HepG2 (cell line): ENCODE measurements around the gene SMTNL2. TPM values are rescaled to one million over a fixed set of nuclear protein-coding genes. Genes with fewer than 3 reads are reported as not detected.

Experiments
- ARHGAP35 ChIP-seq: sonication (generic); formaldehyde crosslinking; IDR thresholded peaks from 2 replicates; pipeline ENCODE4 v1.9.0; 2022; ENCODE audit warnings: mild to moderate bottlenecking, inconsistent platforms, moderate library complexity, missing genetic modification reagents, borderline replicate concordance
- FOXM1 ChIP-seq: sonication (generic); formaldehyde crosslinking; IDR thresholded peaks from 2 replicates; pipeline ENCODE4 v1.5.0; 2020; ENCODE audit warnings: missing genetic modification reagents
- HNF4G ChIP-seq, 2 experiments: sonication (generic) in 1 of 2; formaldehyde crosslinking in 1 of 2; IDR thresholded peaks; 2 replicates each; pipeline versions ENCODE4 v1.4.0 to v1.6.1; 2011 to 2020; ENCODE audit warnings: borderline replicate concordance in 2 of 2, low read depth in 2 of 2, mild to moderate bottlenecking in 2 of 2, low read length in 1 of 2, missing genetic modification reagents in 1 of 2, moderate library complexity in 1 of 2
- HNRNPL ChIP-seq: fragments of 200-400 bp; formaldehyde crosslinking; IDR thresholded peaks from 2 replicates; pipeline ENCODE4 v1.6.1; 2017; ENCODE audit warnings: mild to moderate bottlenecking, low read depth, low read length
- KDM1A ChIP-seq: IDR thresholded peaks from 2 replicates; pipeline ENCODE4 v1.6.1; 2016; ENCODE audit warnings: missing compliant biosample characterization
- PHF20 ChIP-seq: sonication (generic); formaldehyde crosslinking; IDR thresholded peaks from 2 replicates; pipeline ENCODE4 v1.5.0; 2020; ENCODE audit warnings: mild to moderate bottlenecking, missing genetic modification reagents
- RARA ChIP-seq: IDR thresholded peaks from 2 replicates; pipeline ENCODE4 v1.6.1; 2016; ENCODE audit warnings: missing genetic modification reagents, missing compliant biosample characterization
- SAP130 ChIP-seq: IDR thresholded peaks from 2 replicates; pipeline ENCODE4 v1.6.1; 2016; ENCODE audit warnings: low read depth
- THYN1 ChIP-seq: sonication (generic); formaldehyde crosslinking; IDR thresholded peaks from 2 replicates; pipeline ENCODE4 v1.8.1; 2023; ENCODE audit warnings: low read depth, mild to moderate bottlenecking, moderate library complexity, missing genetic modification reagents, borderline replicate concordance
- ZBTB1 ChIP-seq: sonication (generic); formaldehyde crosslinking; IDR thresholded peaks from 2 replicates; pipeline ENCODE4 v1.4.0; 2020; ENCODE audit warnings: missing genetic modification reagents, borderline replicate concordance
- ZBTB43 ChIP-seq: sonication (generic); formaldehyde crosslinking; conservative IDR thresholded peaks from 2 replicates; pipeline ENCODE4 v1.4.0; 2020; ENCODE audit warnings: missing genetic modification reagents
- ZNF256 ChIP-seq: sonication (generic); formaldehyde crosslinking; conservative IDR thresholded peaks from 2 replicates; pipeline ENCODE4 v1.4.0; 2020; ENCODE audit warnings: missing genetic modification reagents
- ZNF503 ChIP-seq: sonication (generic); formaldehyde crosslinking; IDR thresholded peaks from 2 replicates; pipeline ENCODE4 v1.4.0; 2020; ENCODE audit warnings: missing genetic modification reagents
- ZNF546 ChIP-seq: sonication (generic); formaldehyde crosslinking; conservative IDR thresholded peaks from 2 replicates; pipeline ENCODE4 v1.8.1; 2023; ENCODE audit warnings: mild to moderate bottlenecking, missing genetic modification reagents
- ZNF549 ChIP-seq: sonication (generic); formaldehyde crosslinking; IDR thresholded peaks from 2 replicates; pipeline ENCODE4 v1.5.0; 2020; ENCODE audit warnings: missing genetic modification reagents
- ZNF576 ChIP-seq: sonication (generic); formaldehyde crosslinking; IDR thresholded peaks from 2 replicates; pipeline ENCODE4 v1.4.0; 2020; ENCODE audit warnings: mild to moderate bottlenecking, missing genetic modification reagents
- ZNF710 ChIP-seq: sonication (generic); formaldehyde crosslinking; IDR thresholded peaks from 2 replicates; pipeline ENCODE4 v1.5.0; 2020; ENCODE audit warnings: mild to moderate bottlenecking, missing genetic modification reagents, borderline replicate concordance
- ZNF720 ChIP-seq: sonication (generic); formaldehyde crosslinking; IDR thresholded peaks from 2 replicates; pipeline ENCODE4 v1.4.0; 2020; ENCODE audit warnings: missing genetic modification reagents
- ZNF891 ChIP-seq: sonication (generic); formaldehyde crosslinking; IDR thresholded peaks from 2 replicates; pipeline ENCODE4 v1.5.0; 2020; ENCODE audit warnings: mild to moderate bottlenecking, missing genetic modification reagents
- polyA plus RNA-seq, 8 experiments: library from polyadenylated mRNA; depleted of rRNA in 3 of 8; stranded (reverse) in 7 of 8; unstranded in 1 of 8; fragments of >200 nt; fragmentation: Illumina TruSeq in 4 of 8; extraction: Trizol in 4 of 8; gene quantifications; 2 replicates each; pipeline versions ENCODE4 v1.2.1 to v1.2.3, GENCODE V29; 2011 to 2016; ENCODE audit warnings: low read depth in 4 of 8, missing spikeins in 1 of 8, mixed read lengths in 1 of 8; ENCODE audit not compliant: insufficient read depth in 1 of 8
- total RNA-seq, 5 experiments: library from RNA; depleted of rRNA; stranded (reverse); fragments of >200 nt; fragmentation: Illumina TruSeq; extraction: Trizol; gene quantifications; 2 replicates each; pipeline ENCODE4 v1.2.3, GENCODE V29; 2016; ENCODE audit warnings: low read depth in 1 of 5
- TF ChIP-seq, protein P1 (sequence below): sonication (generic); formaldehyde crosslinking; IDR thresholded peaks from 2 replicates; pipeline ENCODE4 v1.9.0; 2021; ENCODE audit warnings: missing genetic modification reagents, borderline replicate concordance

The SMTNL2 gene
- total and polyA plus RNA-seq, 2 of the 13 experiments (the other 11 are each of a cell fraction or from before 2014, with no cell fraction given) = 0.41 to 5.1 TPM

DNA sequence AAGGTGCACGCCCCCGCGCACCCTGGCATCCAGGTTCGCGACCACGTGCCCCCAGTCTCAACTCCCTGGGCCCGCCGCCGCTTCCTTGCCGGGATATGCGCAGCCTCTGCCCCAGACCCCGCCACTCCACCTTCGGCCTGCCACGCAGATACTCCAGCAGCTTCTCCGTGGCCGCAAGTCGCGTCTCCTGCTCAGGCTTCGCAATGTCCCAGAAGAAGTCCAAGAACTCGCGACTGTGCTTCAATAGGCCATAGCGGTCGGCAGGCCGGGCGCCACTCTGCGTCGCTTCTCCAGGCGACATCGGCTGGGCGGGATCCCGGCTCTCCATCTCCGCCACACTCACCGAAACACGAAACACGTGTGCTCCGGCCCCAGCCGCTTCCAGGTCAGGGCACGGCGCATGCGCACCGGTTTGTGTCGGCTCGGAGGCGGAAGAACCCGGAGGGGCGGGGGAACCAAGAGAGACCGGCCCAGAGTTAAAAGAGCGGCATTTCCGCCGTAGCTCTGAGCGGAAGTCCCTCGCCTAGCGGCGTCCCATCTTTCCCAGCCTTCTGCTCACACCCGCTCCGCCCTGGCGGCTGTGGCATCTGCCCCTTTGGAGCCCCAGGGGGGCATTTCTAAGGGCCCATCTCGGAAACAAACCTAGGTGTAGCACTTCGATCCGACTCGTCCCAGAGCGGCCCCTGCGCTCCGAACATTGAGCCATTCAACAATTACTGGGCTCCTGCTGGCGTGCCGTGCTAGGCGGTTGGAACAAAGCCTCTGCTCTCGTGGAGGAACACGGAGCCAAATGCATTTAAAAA is 29.1 kb upstream of the SMTNL2 start, which contains the start of gene MYBBP1A (continued):
- peak; percentile 38; the same call in 1 of the 2 replicates for TF ChIP-seq ZBTB43
- TF ChIP-seq HNRNPL = peak; percentile 73; the same call in 1 of the 2 replicates
- no peak for TF ChIP-seq ZNF549
- no peak for TF ChIP-seq ZNF720 (CRISPR knock-in tag)
- no peak for TF ChIP-seq ZNF546 (CRISPR knock-in tag)
- no peak for TF ChIP-seq FOXM1
- TF ChIP-seq KDM1A (CRISPR knock-in tag) = no peak
- TF ChIP-seq PHF20 = peak; percentile 88
- no peak for TF ChIP-seq ZBTB1
- TF ChIP-seq, protein P1, sequence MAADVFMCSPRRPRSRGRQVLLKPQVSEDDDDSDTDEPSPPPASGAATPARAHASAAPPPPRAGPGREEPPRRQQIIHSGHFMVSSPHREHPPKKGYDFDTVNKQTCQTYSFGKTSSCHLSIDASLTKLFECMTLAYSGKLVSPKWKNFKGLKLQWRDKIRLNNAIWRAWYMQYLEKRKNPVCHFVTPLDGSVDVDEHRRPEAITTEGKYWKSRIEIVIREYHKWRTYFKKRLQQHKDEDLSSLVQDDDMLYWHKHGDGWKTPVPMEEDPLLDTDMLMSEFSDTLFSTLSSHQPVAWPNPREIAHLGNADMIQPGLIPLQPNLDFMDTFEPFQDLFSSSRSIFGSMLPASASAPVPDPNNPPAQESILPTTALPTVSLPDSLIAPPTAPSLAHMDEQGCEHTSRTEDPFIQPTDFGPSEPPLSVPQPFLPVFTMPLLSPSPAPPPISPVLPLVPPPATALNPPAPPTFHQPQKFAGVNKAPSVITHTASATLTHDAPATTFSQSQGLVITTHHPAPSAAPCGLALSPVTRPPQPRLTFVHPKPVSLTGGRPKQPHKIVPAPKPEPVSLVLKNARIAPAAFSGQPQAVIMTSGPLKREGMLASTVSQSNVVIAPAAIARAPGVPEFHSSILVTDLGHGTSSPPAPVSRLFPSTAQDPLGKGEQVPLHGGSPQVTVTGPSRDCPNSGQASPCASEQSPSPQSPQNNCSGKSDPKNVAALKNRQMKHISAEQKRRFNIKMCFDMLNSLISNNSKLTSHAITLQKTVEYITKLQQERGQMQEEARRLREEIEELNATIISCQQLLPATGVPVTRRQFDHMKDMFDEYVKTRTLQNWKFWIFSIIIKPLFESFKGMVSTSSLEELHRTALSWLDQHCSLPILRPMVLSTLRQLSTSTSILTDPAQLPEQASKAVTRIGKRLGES (CRISPR knock-in tag) = no peak
- no peak for TF ChIP-seq THYN1
- TF ChIP-seq ARHGAP35 = no peak; the same call in 1 of the 2 replicates
- TF ChIP-seq ZNF256 (CRISPR knock-in tag) = peak; percentile 91
- TF ChIP-seq ZNF503 = 0 out of 2 replicates have a peak, but pooled peaks have one; percentile 31
- peak; percentile 99 for TF ChIP-seq SAP130 (CRISPR knock-in tag)
- peak; percentile 64; the same call in 1 of the 2 replicates for TF ChIP-seq ZNF891 (CRISPR knock-in tag)
- TF ChIP-seq ZNF710 (CRISPR knock-in tag) = peak; percentile 77
- TF ChIP-seq RARA (CRISPR knock-in tag) = no peak
- peak; percentile 88; the same call in 1 of the 2 replicates for TF ChIP-seq ZNF576 (CRISPR knock-in tag)
- TF ChIP-seq HNF4G (IDR thresholded peaks at IDR 0.05; ENCODE audit: borderline replicate concordance, low read depth, low read length) = no peak
- TF ChIP-seq HNF4G (CRISPR knock-in tag; IDR thresholded peaks at IDR 0.05; ENCODE audit: borderline replicate concordance, low read depth) = peak; percentile 86
